Suppressor macrophage treated with lipopolysaccharide for 1 hour (primary cell): ENCODE results near the gene PTPRG.
"Not testable (repeated sequence)": the region's sequence is repeated elsewhere in the genome, so short reads cannot be mapped to it uniquely, and the experiment has no call there.

ENCODE experiments used
- DNase-seq, 3 donors: peaks; one replicate each; pipeline ENCODE4 v3.0.0-alpha.2; 2020 to 2022

Gene PTPRG

DNA sequence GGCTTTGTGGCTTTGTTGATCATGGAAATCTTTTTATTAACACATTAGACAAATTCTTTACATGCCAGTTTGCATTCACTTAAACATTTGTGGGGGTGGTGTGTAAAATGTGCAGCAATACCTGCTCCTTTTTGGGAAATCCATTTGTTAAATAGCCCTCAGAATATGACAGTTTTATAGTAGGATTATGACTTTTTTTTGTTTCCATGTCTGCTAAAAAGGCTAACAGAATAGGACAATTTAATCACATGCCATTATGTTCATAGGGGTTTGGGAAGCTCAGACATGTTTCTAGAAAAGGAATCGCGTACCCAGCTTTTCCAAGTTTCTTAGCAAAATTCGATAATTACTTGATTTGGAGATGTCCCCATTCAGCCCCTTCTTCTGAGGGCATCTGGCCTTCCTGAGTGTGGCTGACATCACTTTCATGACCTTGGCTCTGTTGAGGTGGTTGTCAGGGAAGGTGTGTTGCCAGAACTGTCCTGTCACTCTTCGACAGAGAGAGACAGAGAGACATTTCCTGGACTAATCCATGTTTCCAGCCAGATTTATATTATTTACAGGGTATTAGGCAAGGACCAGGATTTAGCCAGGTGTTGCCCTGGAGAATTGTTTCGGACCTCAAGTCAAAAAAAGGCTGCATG is 126.4 kb downstream of the PTPRG start:
- no peak for DNase-seq

DNA sequence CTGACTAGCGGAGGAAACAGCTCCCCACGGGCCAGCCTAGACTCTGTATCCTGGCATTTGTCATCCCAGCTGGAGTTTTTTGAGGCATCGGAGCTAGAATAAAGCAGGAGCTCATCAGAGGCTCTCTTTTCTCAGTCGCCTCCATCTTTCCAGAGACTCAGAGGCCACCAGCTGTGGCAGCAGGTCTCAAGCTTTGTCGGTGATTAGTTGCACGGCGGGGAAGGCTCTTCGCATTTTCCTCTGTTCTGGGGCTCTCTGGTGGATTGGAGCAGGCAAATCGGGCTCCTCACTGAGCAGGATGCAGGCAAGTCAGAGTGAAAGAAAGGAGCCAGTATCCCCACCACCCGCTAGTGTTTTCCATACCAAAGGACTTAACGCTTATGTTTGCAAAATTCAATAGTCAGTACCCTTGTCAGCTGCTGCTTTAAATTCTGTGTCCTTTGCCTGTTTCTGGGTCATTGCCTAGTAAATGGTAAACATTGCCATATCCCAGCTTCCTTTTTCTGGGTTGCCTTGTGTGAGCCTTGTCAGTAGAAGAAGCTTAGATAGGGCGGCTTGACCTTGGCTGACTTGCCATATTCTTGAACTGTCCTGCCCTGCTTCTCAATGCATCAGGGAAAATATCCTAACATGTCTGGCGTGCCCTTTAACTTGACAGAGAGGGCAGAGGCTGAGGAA is 127.1 kb downstream of the PTPRG start:
- DNase-seq: no peak

DNA sequence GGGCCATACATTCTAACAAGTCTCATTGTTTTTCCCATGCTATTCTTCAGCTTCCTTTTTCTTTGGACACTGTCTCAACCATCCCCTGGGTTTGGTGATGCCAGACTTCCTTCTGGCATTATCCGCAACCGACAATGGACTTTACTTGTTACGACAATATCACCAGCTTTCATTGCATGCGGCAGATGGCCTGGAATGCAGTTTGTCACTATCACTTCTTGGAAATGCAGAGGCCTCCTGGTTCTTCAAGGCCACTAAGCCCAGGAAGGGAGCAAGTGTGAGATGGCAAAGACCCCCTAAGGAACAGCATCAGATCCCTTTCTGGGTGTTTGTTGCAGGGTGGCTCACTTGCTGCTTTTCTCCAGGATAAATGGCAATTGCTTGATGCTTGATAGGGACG is 128.6 kb downstream of the PTPRG start:
- no peak for DNase-seq

DNA sequence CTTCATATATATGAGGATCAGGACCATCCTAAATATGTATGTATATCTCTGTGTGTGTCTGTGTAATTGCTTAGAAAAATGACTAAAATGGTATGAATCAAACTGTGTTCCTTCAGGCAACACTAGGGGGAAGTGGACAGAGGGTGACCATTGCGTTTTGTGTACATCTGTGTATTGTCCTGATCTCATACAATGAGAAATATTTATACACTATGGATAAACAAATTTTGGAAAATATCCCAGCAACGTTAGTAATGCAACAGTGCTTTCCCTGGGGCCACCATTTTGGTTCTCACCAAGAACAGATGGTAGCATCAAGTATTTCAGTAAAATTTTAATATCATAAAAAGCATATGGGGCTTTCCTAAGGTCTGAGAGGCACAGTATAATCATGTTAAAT is 130.1 kb downstream of the PTPRG start:
- DNase-seq: no peak

DNA sequence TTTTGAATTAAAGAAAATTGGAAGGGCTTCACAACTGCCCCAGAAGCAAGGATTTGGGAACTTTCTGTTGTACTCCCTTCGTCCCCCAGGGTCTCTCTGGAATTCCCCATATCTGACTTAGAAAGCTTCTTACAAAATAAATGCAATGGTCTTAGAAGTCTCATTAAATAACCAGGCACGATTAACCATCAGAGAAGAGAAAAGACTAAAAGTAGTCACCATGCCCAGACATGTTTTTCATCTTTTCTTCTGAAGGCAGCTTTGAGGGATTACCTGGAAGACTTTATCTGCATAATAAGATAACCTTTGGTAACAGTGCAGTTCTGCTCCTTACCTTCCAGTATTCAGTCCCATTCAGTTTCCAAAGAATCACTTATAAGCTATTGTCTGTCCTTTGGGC is 135.9 kb downstream of the PTPRG start:
- DNase-seq: no peak

DNA sequence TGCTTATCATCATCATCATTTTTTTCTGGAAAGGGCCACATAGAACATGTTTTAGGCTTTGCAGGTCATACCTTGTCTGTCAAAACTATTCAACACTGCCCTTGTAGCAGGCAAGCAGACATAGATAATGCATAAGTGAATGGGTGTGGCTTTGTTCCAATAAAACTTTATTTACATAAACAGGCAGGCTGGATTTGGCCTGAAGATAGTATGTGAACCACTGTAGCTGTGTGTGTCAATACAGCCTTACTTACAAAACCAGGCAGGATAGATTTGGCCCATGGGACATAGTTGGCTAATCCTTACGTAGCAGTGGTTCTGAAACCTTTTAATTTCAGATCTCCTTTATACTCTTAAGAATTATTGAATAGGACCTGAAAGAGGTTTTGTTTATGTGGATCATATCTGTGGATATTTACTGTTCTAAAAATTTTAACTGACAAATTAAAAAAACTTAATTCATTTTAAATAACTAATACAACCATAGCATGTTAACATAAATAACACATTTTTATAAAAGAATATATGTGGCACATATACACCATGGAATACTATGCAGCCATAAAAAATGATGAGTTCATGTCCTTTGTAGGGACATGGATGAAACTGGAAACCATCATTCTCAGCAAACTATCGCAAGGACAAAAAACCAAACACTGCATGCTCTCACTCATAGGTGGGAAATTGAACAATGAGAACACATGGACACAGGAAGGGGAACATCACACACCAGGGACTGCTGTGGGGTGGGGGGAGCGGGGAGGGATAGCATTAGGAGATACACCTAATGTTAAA is 137.1 kb downstream of the PTPRG start:
- not testable (repeated sequence) for DNase-seq

DNA sequence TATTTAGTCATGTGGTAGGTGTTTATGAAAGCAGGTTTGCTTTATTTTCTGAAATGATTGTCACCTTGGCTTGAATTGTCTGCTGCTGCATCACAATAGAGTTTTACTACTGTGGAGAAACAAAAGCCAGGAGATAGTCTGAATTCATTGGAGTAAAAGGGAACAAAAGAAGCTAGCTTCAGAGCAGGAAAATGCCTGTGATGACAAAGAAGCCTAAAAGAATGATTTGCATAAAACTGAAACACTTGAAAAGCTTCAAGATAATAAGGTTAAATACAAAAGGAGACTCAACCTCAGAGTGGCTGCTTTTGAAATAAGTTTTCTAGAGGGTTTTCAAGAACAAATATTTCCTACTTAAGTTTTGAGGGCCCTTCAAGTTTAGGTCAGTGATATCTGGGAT is 138.3 kb downstream of the PTPRG start:
- DNase-seq: no peak

DNA sequence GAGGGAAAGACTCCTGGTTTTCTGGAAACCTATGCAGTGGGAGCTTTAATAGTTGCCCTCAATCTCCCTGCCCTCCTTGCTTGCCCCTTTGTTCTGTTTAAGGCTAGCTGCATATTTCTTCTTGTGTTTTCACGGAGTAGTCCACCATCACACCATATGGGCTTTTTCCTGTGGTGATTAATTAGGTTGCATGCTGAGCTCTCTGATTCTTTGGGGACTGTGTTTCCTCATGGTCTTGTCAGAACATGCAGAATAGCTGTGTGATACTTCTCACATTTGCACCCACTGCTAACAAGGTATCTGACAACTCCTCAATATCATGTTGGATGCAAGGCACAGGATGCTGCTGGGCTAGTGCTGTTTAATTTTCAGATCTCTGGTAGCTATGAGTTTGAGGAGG is 139.6 kb downstream of the PTPRG start:
- DNase-seq: no peak

DNA sequence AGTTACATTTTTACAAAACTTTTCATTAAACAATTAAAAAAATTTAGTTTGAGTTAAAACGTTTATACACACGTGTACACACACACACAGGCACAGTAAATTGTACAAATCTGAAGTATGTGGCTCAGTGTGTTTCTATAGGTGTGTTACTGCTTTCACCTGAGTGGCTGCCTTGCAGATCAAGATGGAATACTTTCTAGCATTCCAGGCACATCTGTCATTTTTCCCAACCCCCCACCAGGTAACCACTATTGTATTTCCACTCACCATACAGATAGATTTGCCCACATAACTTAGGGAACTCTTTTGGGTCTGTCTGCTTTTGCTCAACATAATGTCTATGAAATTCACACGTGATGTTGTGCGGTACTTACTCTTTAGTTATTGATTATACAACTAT is 141.1 kb downstream of the PTPRG start:
- DNase-seq: no peak

DNA sequence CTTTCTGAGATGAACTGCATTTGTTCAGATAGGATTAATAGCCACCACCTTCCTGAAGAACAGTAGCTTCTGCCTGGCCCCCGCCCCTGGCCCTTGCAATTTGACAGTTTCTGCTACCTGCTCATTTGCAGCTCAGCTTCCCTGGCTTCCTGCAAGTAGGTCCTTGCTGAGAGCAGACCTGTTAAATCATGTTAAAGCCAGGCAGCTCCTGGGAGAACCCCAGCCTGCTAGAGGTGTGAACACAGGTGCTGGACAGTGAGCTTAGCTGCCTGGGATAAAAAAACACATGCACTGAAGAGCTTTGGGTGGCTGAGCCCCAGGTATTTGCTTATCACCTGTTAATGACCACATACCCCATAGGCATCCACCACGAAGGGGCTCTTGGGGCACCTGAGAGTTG is 143.4 kb downstream of the PTPRG start:
- DNase-seq: no peak

DNA sequence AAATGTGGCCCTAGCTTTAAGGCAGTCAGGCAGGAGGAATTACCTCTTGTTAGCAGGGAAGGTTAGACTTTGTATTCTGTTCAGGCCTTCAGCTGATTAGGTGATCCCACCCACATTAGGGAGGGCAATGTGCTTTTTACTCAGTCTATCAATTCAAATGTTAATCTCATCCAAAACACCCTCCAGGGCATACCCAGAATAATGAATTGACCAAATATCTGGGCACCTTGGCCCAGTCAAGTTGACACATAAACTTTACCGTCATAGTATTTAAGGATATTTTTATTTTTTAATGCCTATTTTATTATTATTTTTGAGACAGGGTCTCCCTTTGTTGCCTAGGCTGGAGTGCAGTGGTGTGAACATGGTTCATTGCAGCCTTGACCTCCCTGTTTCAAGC is 146.1 kb downstream of the PTPRG start:
- DNase-seq: no peak

DNA sequence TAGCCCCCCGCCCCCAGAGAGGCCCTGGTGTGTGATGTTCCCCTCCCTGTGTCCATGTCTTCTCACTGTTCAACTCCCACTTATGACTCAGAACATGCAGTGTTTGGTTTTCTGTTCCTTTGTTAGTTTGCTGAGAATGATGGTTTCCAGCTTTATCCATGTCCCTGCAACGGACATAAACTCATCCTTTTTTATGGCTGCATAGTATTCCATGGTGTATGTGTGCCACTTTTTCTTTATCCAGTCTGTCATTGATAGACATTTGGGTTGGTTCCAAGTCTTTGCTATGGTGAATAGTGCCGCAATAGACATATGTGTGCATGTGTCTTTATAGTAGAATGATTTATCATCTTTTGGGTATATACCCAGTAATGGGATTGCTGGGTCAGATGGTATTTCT is 149.5 kb downstream of the PTPRG start:
- not testable (repeated sequence) for DNase-seq

DNA sequence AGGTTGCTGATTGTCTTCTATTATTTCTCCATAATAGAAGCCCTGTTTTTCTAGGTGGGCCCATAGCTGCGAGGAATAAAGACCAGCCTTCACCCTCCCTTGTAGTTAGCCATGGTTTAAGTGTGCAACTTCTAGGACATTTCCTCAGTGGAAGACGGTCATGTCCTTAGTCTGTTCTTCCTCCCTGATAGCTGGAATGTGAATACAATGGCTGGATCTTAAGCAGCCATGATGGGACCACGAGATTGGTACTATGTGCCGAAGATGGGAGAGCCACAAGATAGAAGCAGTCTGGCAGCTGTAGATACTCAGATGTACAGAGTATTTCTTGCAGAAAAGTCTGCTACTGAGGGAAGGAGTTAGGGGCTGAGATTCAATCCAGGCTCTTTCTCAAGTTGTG is 152.9 kb downstream of the PTPRG start:
- DNase-seq: no peak

DNA sequence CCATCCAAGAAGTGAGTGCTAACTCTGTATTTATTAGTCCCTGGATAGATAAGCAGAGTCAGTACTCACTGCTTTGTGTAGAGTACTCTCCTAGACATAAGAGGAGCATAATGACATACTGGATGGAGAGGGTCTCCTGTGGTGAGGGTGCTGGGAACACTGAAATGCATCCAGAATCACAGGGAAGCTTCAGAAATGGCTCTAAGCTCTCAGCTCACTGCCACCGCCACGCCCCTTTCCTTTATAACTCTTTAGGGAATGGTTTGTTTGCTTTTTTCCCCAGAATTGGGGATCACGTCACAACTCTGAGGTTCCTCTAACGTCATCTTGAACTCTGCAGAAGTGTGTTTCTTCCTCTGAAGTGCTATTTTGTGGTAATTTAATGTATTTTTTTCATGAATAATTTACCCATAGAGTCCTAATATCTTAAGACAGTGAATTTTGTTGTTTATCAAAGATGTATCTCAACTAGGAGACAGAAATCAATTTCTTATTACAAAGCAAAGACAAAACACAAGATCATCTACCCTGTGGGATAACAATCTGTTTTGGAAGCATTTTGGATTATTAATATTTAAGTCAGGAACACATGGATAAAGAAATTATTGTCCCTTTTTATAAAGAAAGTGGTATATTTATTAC is 154.6 kb downstream of the PTPRG start:
- DNase-seq: no peak

DNA sequence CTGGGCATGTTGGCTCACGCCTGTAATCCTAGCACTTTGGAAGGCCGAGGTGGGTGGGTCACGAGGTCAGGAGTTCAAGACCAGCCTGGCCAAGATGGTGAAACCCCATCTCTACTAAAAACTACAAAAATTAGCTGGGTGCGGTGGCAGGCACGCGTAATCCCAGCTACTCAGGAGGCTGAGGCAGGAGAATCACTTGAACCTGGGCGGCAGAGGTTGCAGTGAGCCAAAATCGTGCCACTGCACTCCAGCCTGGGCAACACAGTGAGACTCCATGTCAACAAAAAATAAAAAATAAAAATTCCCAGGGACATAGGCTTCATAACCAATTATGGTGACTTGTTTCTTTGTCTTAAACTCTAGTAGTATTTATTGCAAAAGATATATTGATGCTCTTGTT is 155.3 kb downstream of the PTPRG start:
- DNase-seq: not testable (repeated sequence)

DNA sequence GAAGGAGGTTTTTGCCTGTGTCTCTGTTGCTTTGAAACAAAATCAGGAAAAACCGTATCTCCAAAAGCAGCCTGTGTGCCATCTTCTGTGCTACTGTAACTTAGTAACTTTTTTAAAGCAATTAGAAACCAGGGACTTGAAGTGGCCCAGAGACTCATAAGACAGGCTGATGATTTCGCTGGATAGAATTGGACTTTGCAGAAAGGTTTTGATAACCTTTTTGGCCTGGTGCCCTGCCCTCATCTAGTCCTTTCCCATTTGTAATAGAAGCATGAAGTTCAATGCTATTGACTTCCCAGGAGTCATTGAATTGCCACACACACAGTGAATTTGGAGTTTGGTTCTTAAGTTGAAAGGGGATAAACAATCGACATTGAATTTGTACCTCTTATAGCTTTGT is 157.2 kb downstream of the PTPRG start:
- no peak for DNase-seq

DNA sequence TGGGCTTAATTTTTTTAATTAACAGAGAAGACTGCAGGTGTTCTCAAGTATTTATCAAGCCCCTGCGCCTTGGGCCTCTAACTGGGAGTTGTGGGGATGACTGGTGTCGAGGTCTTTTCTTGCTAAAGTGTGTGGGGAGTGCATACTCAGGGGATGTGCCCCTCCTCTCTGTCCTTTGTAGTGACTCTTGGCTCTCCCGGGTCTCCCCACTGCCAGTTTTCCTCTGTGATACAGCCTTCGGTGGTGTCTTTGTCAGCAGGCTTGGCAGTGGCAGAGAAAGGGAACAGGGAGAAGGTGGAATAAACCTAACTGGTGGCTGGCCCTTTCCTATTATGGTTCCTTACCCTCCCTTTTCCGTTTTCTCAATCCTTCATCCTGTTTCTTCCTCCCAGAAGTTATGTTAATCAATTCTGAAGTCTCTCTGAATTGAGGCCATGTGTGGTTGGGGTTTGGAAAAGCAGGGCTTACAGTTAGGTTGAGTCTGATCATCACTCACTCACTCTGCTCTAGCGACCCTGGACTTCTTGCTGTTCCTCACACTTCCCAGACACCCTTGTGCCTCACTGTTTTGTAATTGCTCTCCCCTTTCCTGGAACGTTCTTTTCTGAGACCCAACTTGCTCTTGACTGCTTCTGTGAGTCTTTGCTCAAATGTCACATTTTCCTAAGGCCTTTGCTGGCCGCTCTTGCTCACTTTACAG is 158.1 kb downstream of the PTPRG start:
- no peak for DNase-seq

DNA sequence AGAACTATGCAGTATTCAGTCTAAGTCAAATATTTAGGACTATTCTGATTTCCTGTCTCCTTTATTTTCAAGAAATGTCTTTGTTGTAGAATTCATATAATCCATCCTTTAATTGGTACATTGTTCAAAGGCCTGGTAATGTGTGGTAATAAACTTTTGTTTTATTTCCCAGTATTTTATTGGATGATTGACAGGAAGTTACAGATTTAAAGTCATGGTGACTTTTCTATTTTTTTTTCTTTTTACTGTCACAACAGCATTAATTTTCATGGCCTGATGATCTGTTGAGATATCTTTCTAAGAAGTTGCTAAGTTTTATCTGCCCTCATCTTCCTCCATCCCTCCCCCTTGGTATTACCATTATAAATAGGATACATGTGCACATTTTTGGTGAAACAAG is 161.7 kb downstream of the PTPRG start:
- no peak for DNase-seq

DNA sequence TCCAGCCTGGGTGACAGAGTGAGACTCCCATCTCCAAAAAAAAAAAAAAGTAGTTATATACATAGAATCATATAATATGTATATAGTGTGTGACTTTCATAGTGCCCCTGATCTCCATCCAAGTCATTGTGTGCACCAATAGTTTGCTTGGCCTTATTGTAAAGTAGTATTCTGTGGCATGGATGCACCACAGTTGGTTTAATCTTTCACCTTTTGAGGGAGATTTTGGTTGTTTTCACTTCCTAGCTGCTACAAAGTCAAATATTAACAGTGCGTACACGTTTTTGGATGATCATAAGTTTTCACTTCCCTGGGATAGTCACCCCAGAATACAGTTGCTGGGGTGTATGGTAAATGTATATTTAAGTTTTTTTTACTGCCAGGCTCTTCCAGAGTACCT is 162.8 kb downstream of the PTPRG start:
- no peak for DNase-seq

DNA sequence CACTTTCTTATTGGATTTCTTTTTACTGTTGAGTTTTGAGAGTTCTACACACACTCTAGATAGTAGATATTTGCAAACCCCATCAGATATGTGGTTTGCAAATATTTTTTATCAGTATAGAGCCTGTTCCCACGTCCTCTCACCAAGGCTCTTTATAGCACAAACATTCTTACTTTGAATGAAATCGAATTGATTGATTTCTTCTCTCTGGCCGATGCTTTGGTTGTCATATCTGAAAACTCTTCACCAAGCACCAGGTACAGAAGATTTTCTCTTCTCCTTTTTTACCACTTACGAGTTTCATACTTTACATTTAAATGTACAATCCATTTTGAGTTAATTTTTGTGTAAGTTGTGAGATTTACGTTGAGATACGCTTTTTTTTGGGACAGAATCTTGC is 163.4 kb downstream of the PTPRG start:
- no peak for DNase-seq

DNA sequence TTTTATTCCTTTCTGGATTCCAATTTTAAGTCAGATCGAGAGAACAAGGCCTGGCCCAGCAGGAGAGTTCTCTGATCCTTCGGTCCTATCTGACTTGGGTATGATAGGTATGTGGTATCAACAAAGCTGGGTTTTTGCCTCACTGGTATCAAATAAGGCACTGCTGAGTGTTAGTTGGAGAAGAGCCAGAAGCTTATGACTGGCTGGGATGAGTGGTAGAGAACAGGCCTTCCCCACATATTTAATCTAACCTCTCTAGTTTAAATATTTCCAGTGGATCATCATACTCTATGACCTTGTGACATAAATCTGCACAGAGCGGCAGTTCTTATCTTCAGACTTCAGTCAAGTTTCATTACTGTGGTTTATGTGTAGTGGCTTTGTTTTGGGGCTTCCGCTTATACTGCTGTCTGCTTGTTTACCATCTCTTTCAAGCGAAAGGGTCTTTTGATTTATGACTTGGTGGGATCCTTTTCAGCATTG is 164.5 kb downstream of the PTPRG start:
- no peak for DNase-seq

DNA sequence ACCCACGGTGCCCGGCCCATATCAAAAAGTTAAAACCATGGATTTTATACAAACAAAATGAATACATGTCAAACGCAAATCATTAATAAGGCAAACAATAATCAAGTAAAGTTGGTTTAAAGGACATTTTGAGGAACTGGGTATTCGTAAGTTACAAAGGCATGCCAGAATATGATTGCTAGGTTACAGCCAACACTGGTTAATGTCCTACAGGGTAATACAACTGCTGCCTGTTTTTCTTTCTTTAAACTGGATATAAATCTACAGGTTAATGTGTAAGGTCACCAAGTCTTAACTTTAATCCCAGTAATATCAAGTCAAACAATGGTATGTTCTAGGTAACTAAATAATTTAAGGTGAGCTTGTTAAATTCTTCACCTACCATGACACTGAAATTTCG is 166.1 kb downstream of the PTPRG start:
- DNase-seq: no peak
